HEK293 (cell line): Measurements from ENCODE around the gene KCNJ6.

Experiments
- BCL6B ChIP-seq: fragments of 450-650 bp; formaldehyde crosslinking; IDR thresholded peaks from 2 replicates; pipeline ENCODE4 v1.5.1; 2017; ENCODE audit warnings: missing biosample characterization, missing genetic modification characterization
- CTCF ChIP-seq: fragments of 450-650 bp; formaldehyde crosslinking; IDR thresholded peaks from 2 replicates; pipeline ENCODE4 v1.5.1; 2016; ENCODE audit warnings: missing biosample characterization, missing genetic modification characterization
- ZBTB11 ChIP-seq: fragments of 450-650 bp; formaldehyde crosslinking; conservative IDR thresholded peaks from 2 replicates; pipeline ENCODE4 v1.5.1; 2016; ENCODE audit warnings: low read depth, missing biosample characterization, missing genetic modification characterization
- ZNF148 ChIP-seq: fragments of 450-650 bp; formaldehyde crosslinking; IDR thresholded peaks from 2 replicates; pipeline ENCODE4 v1.5.0; 2017; ENCODE audit warnings: missing biosample characterization, missing genetic modification characterization, borderline replicate concordance
- ZNF362 ChIP-seq: fragments of 450-650 bp; formaldehyde crosslinking; IDR thresholded peaks from 2 replicates; pipeline ENCODE4 v1.5.1; 2016; ENCODE audit warnings: missing biosample characterization, missing genetic modification characterization

GRCh38 chr21:37940691-37941090, 24.4 kb upstream of the KCNJ6 start:
- no peak for TF ChIP-seq ZNF362 (tag by site-specific recombination)
- no peak for TF ChIP-seq CTCF (tag by site-specific recombination)
- TF ChIP-seq ZBTB11 (tag by site-specific recombination): no peak
- TF ChIP-seq ZNF148: no peak
- no peak for TF ChIP-seq BCL6B
